NCI-H1694 treated with DMSO at 0.1 percent for 48 hours (cell line): ENCODE measurements around the gene EMC10.
A peak's percentile ranks its signal among the peaks of the same experiment; 100 is the strongest.

Experiments used
- DNase-seq: peaks from one replicate; lab custom pipeline; 2025; lab: John Stamatoyannopoulos, UW

EMC10 gene

GRCh38 chr19:50496189-50497021, 20.1 kb downstream of the EMC10 start:
- no peak for DNase-seq

GRCh38 chr19:50497022-50497405, 20.7 kb downstream of the EMC10 start:
- DNase-seq, result no peak

GRCh38 chr19:50498219-50499056, 22.1 kb downstream of the EMC10 start:
- no peak for DNase-seq

GRCh38 chr19:50500060-50500752, 23.9 kb downstream of the EMC10 start:
- no peak for DNase-seq

- no peak for DNase-seq
These were observed 24.4 kb downstream of the EMC10 start for GRCh38 chr19:50500753-50501151.

GRCh38 chr19:50501186-50501567, 24.9 kb downstream of the EMC10 start:
- no peak for DNase-seq

- no peak for DNase-seq
These were observed 25.5 kb downstream of the EMC10 start for GRCh38 chr19:50501568-50502475.

GRCh38 chr19:50505856-50506611, 29.7 kb downstream of the EMC10 start:
- DNase-seq, result no peak

GRCh38 chr19:50506700-50507099, 30.4 kb downstream of the EMC10 start:
- no peak for DNase-seq

GRCh38 chr19:50507376-50507775, 31.1 kb downstream of the EMC10 start:
- no peak for DNase-seq

- no peak for DNase-seq
These were observed 32.5 kb downstream of the EMC10 start for GRCh38 chr19:50508843-50509190.

- DNase-seq, result no peak
These were observed 33.1 kb downstream of the EMC10 start for GRCh38 chr19:50509366-50509765.

- no peak for DNase-seq
These were observed 33.9 kb downstream of the EMC10 start for GRCh38 chr19:50510121-50510670.

GRCh38 chr19:50510700-50511068, 34.4 kb downstream of the EMC10 start:
- DNase-seq, result peak; percentile 79

- DNase-seq, result peak; percentile 99
These were observed 34.9 kb downstream of the EMC10 start, which contains the start of gene JOSD2 for GRCh38 chr19:50511069-50511822. JOSD2 (minus strand) TSS chr19:50511191; CDS start chr19:50510431, 760 bp downstream.

GRCh38 chr19:50512112-50512998, 36.0 kb downstream of the EMC10 start:
- DNase-seq, result no peak

GRCh38 chr19:50512999-50513745, 36.9 kb downstream of the EMC10 start:
- no peak for DNase-seq

- no peak for DNase-seq
These were observed 37.5 kb downstream of the EMC10 start, which contains the start of gene ASPDH for GRCh38 chr19:50513746-50514345. ASPDH (minus strand) TSS chr19:50513913; CDS start chr19:50513823, 90 bp downstream.
